B cell (primary cell): Measurements from ENCODE around the gene RASGEF1C. TPM values are rescaled to one million over a fixed set of nuclear protein-coding genes. Genes with fewer than 3 reads are reported as not detected.

Source experiments
- ATAC-seq: fragments of 200-7000 bp; cut with Tn5 transposase; one replicate; pipeline ENCODE4 v1.10.0; 2021; ENCODE audit warnings: low read depth, mild to moderate bottlenecking, moderate number of reproducible peaks, moderate library complexity
- CTCF ChIA-PET: fragments of 350-600 bp; sonication (Branson Sonifier 250); formaldehyde crosslinking; loops from one replicate; lab custom pipeline; 2021; ENCODE audit warnings: antibody characterized with exemption, inconsistent platforms; lab: Charles Lee
- POLR2A ChIA-PET: fragments of 350-600 bp; sonication (Branson Sonifier 250); formaldehyde crosslinking; loops from one replicate; lab custom pipeline; 2021; ENCODE audit warnings: antibody characterized with exemption; lab: Charles Lee
- DNase-seq: peaks from one replicate; pipeline ENCODE4 v3.0.0; 2013
- H2AFZ ChIP-seq: 2 replicates; pipeline ENCODE4 v1.6.1; 2012; ENCODE audit warnings: mild to moderate bottlenecking, low read depth, low read length; ENCODE audit not compliant: insufficient read depth, poor library complexity, severe bottlenecking
- H3K27ac ChIP-seq, 2 donors: 1 replicate in 1 of 2; 2 replicates in 1 of 2; pipeline ENCODE4 v1.5.1; 2012 to 2013; ENCODE audit warnings: low read length in 2 of 2, mild to moderate bottlenecking in 2 of 2, moderate library complexity in 1 of 2
- H3K27me3 ChIP-seq, 4 experiments: fragments of 200-600 bp in 1 of 4; sonication (generic) in 1 of 4; replicated peaks in 1 of 4; 1 replicate in 2 of 4; 2 replicates in 2 of 4; pipeline versions ENCODE4 v1.6.1 to v1.7.0; 2013 to 2016; ENCODE audit warnings: low read length in 3 of 4, mild to moderate bottlenecking in 2 of 4, mixed read lengths in 1 of 4, moderate library complexity in 1 of 4; ENCODE audit not compliant: insufficient read depth in 4 of 4, control insufficient read depth in 3 of 4; ENCODE audit errors: control extremely low read depth in 1 of 4
- H3K36me3 ChIP-seq, 2 experiments: replicated peaks in 1 of 2; 1 replicate in 1 of 2; 2 replicates in 1 of 2; pipeline versions ENCODE4 v1.6.1 to v1.7.1; 2013; ENCODE audit warnings: low read length in 1 of 2; ENCODE audit not compliant: insufficient read depth in 2 of 2, control insufficient read depth in 1 of 2; ENCODE audit errors: control extremely low read depth in 1 of 2, extremely low read depth in 1 of 2
- H3K4me1 ChIP-seq, 2 donors: fragments of 200-600 bp in 1 of 2; sonication (generic) in 1 of 2; 1 replicate in 1 of 2; 2 replicates in 1 of 2; pipeline versions ENCODE4 v1.5.1 to v1.6.1; 2013 to 2017; ENCODE audit warnings: low read length in 2 of 2; ENCODE audit not compliant: control insufficient read depth in 2 of 2, insufficient read depth in 2 of 2
- H3K4me2 ChIP-seq: replicated peaks from 2 replicates; pipeline ENCODE3; 2012; ENCODE audit warnings: mild to moderate bottlenecking, low read depth, low read length; ENCODE audit not compliant: poor library complexity, severe bottlenecking
- H3K4me3 ChIP-seq, 5 experiments: fragments of 200-600 bp in 1 of 5; sonication (generic) in 1 of 5; 1 replicate in 3 of 5; 2 replicates in 2 of 5; pipeline versions ENCODE4 v1.5.1 to v1.7.0; 2011 to 2016; ENCODE audit warnings: low read length in 4 of 5, mild to moderate bottlenecking in 4 of 5, low read depth in 2 of 5, control low read depth in 1 of 5, moderate library complexity in 1 of 5; ENCODE audit not compliant: insufficient read depth in 1 of 5; ENCODE audit errors: control extremely low read depth in 1 of 5, extremely low read depth in 1 of 5
- H3K79me2 ChIP-seq: fragments of 200-600 bp; sonication (generic); one replicate; pipeline ENCODE4 v1.6.0; 2016; ENCODE audit warnings: low read length; ENCODE audit not compliant: control insufficient read depth, insufficient read depth
- H3K9ac ChIP-seq: fragments of 200-600 bp; sonication (generic); 2 replicates; pipeline ENCODE4 v1.6.1; 2017; ENCODE audit warnings: mild to moderate bottlenecking, low read length, moderate library complexity
- H3K9me3 ChIP-seq, 3 donors: one replicate each; pipeline versions ENCODE4 v1.6.1 to v1.7.1; 2013; ENCODE audit warnings: low read length in 2 of 3; ENCODE audit not compliant: control insufficient read depth in 2 of 3, insufficient read depth in 1 of 3; ENCODE audit errors: control extremely low read depth in 1 of 3
- H4K20me1 ChIP-seq: 2 replicates; pipeline ENCODE4 v1.6.0; 2012; ENCODE audit warnings: mild to moderate bottlenecking, low read length; ENCODE audit not compliant: insufficient read depth, control insufficient read depth, poor library complexity, severe bottlenecking
- H3K27ac Mint-ChIP-seq: one replicate; pipeline ENCODE4 v1.8.0; 2021; ENCODE audit warnings: mixed read lengths
- H3K27me3 Mint-ChIP-seq: one replicate; pipeline ENCODE4 v1.8.0; 2021; ENCODE audit warnings: mixed read lengths
- H3K4me1 Mint-ChIP-seq: one replicate; pipeline ENCODE4 v1.8.0; 2021; ENCODE audit warnings: mixed read lengths
- H3K4me3 Mint-ChIP-seq: one replicate; pipeline ENCODE4 v1.8.0; 2021; ENCODE audit warnings: mixed read lengths
- H3K9me3 Mint-ChIP-seq: one replicate; pipeline ENCODE4 v1.8.0; 2022; ENCODE audit warnings: mixed read lengths; ENCODE audit not compliant: insufficient read depth
- CTCF ChIP-seq: fragments of 200-600 bp; IDR thresholded peaks from one replicate; pipeline ENCODE4 v1.8.0; 2022; ENCODE audit warnings: antibody characterized with exemption, mild to moderate bottlenecking
- EZH2 ChIP-seq: IDR thresholded peaks from 2 replicates; pipeline ENCODE4 v1.6.1; 2012; ENCODE audit warnings: borderline replicate concordance, low read depth, mild to moderate bottlenecking, moderate library complexity, low read length; ENCODE audit not compliant: insufficient read depth, poor library complexity, severe bottlenecking
- WGBS: methylation state at CpG from one replicate; pipeline ENCODE4 v1.1.5; 2013; ENCODE audit warnings: missing lambda C conversion rate; ENCODE audit not compliant: insufficient coverage; 5-methylcytosine and 5-hydroxymethylcytosine counted together
- intact Hi-C: fragments of 100-400 bp; cut with micrococcal nuclease; formaldehyde crosslinking; loops from one replicate; pipeline ENCODE4 v1.10.0; 2022
- polyA plus RNA-seq: library from polyadenylated mRNA; depleted of rRNA; stranded (reverse); fragments of >200 nt; gene quantifications from 2 replicates; pipeline ENCODE4 v1.2.3, GENCODE V29; 2012
- total RNA-seq, 2 donors: library from RNA; stranded (reverse); fragments of 120-200 nt in 1 of 2; gene quantifications; 1 replicate in 1 of 2; 2 replicates in 1 of 2; pipeline versions ENCODE4 v1.2.3 to v1.2.4, GENCODE V29; 2013 to 2022

RASGEF1C gene
- total and polyA plus RNA-seq, 2 donors (not counting 1 experiment from before 2014, with no cell fraction given), result not detected

- Mint-ChIP-seq H3K4me3 (no peak overlapping the region), H3K27me3 (peaks cover 5% of the 10 kb centered on the region), H3K9me3 (peaks cover 2% of the 10 kb centered on the region), H3K4me1 (no peaks in the 10 kb centered on the region), H3K27ac (no peak overlapping the region)
- H4K20me1 ChIP-seq, result no peaks in the 10 kb centered on the region
- no peak overlapping the region for H3K4me3 ChIP-seq
- ATAC-seq, result no peak
- no peak overlapping the region for H3K27ac ChIP-seq
- peaks cover 0 to 12% (median 0%) of the 10 kb centered on the region in 3 donors for H3K9me3 ChIP-seq
- CTCF ChIA-PET, result no interaction called here
- intact Hi-C loops, result no loop called here
- no peaks in the 10 kb centered on the region for H3K79me2 ChIP-seq
- no peak overlapping the region for H2AFZ ChIP-seq
- no peaks in the 10 kb centered on the region for H3K27me3 ChIP-seq
- TF ChIP-seq EZH2 (no peak), CTCF (no peak)
- no peak overlapping the region for H3K9ac ChIP-seq
- 92% methylated on average over 20 of the region's 25 CpGs for WGBS
- no peaks in the 10 kb centered on the region for H3K36me3 ChIP-seq
- POLR2A ChIA-PET, result no interaction called here
- no peak overlapping the region for H3K4me2 ChIP-seq
- H3K4me1 ChIP-seq, result no peaks in the 10 kb centered on the region
- DNase-seq, result no peak
Measured at GRCh38 chr5:180178531-180179441, 30.2 kb downstream of the RASGEF1C start.

GRCh38 chr5:180176191-180176590 lies 32.8 kb downstream of the RASGEF1C start:
- H3K9me3 Mint-ChIP-seq, result no peaks in the 10 kb centered on the region
- no peaks in the 10 kb centered on the region for H3K27me3 ChIP-seq
- no peak for TF ChIP-seq EZH2
- TF ChIP-seq CTCF, result no peak
- ChIA-PET CTCF (no interaction called here), POLR2A (no interaction called here)
- H3K36me3 ChIP-seq, result no peaks in the 10 kb centered on the region
- no peak overlapping the region for H3K4me3 Mint-ChIP-seq
- H4K20me1 ChIP-seq, result no peaks in the 10 kb centered on the region
- H3K27me3 Mint-ChIP-seq, result peaks cover 8% of the 10 kb centered on the region
- no peak overlapping the region for H3K27ac ChIP-seq
- intact Hi-C loops, result no loop called here
- 92% methylated on average over 6 of the region's 8 CpGs for WGBS
- no peak overlapping the region for H3K27ac Mint-ChIP-seq
- no peaks in the 10 kb centered on the region for H3K4me1 ChIP-seq
- ATAC-seq (no peak), DNase-seq (no peak)
- no peaks in the 10 kb centered on the region for H3K79me2 ChIP-seq
- no peak overlapping the region for H3K4me3 ChIP-seq
- H3K9me3 ChIP-seq, result peaks cover 0 to 3% (median 0%) of the 10 kb centered on the region in 3 donors
- no peak overlapping the region for H2AFZ ChIP-seq
- H3K9ac ChIP-seq, result no peak overlapping the region
- H3K4me2 ChIP-seq, result no peak overlapping the region
- H3K4me1 Mint-ChIP-seq, result no peaks in the 10 kb centered on the region
